ENCODE data around the gene PPP2R2C. TPM values are rescaled to one million over a fixed set of nuclear protein-coding genes. Genes with fewer than 3 reads are reported as not detected.

Gene PPP2R2C
- polyA plus RNA-seq, 1 donor from 2014 or later, result 34.4 TPM

- H4K20me1 ChIP-seq (ENCODE audit: insufficient read depth), result no peaks in the 10 kb centered on the region
- peak overlapping the region; percentile 65 for H3K9ac ChIP-seq (ENCODE audit: low read length)
- peaks cover 11% of the 10 kb centered on the region for H3K9me3 ChIP-seq (ENCODE audit: low read length)
- peak; percentile 83 for TF ChIP-seq REST (IDR thresholded peaks at IDR 0.05; ENCODE audit: borderline replicate concordance)
- TF ChIP-seq POLR2AphosphoS5 (IDR thresholded peaks at IDR 0.05), result peak; percentile 75
- TF ChIP-seq TAF1 (IDR thresholded peaks at IDR 0.05; ENCODE audit: low read depth), result no peak
- no peak for TF ChIP-seq EZH2 (IDR thresholded peaks at IDR 0.05; ENCODE audit: borderline replicate concordance, insufficient read depth, low read length, poor library complexity, severe bottlenecking)
- peak; percentile 89 for TF ChIP-seq EP300 (conservative IDR thresholded peaks at IDR 0.05; ENCODE audit: poor library complexity, severe bottlenecking)
- peak; percentile 39 for TF ChIP-seq SMC3 (conservative IDR thresholded peaks at IDR 0.05; ENCODE audit: poor library complexity)
- TF ChIP-seq RAD21 (conservative IDR thresholded peaks at IDR 0.05), result peak; percentile 35
- TF ChIP-seq MXI1 (conservative IDR thresholded peaks at IDR 0.05; ENCODE audit: poor library complexity, severe bottlenecking), result peak; percentile 25
- H3K4me3 ChIP-seq (ENCODE audit: low read length), result peak overlapping the region; percentile 51
- H3F3A ChIP-seq (ENCODE audit: insufficient read depth, low read length, poor library complexity, severe bottlenecking), result peaks cover 4% of the 10 kb centered on the region
- peak overlapping the region; percentile 91 for H3K27ac ChIP-seq (ENCODE audit: low read length)
- H2AFZ ChIP-seq (ENCODE audit: low read depth, low read length), result peak overlapping the region; percentile 15
- no peaks in the 10 kb centered on the region for H3K36me3 ChIP-seq (ENCODE audit: insufficient read depth, low read length)
- peak overlapping the region; percentile 45 for H3K4me2 ChIP-seq (ENCODE audit: low read length)
- no peaks in the 10 kb centered on the region for H3K79me2 ChIP-seq (replicated peaks; ENCODE audit: insufficient read depth, low read length)
- no peaks in the 10 kb centered on the region for H3K9me2 ChIP-seq (ENCODE audit: insufficient read depth, low read length)
- H3K27me3 ChIP-seq (ENCODE audit: insufficient read depth, low read depth, low read length), result no peaks in the 10 kb centered on the region
Observed at GRCh38 chr4:6342530-6343293, 129.7 kb downstream of the PPP2R2C start.

- H3K4me3 ChIP-seq (ENCODE audit: low read length), result no peak overlapping the region
- peak overlapping the region; percentile 91 for H3K27ac ChIP-seq (ENCODE audit: low read length)
- H4K20me1 ChIP-seq (ENCODE audit: insufficient read depth), result no peaks in the 10 kb centered on the region
- H3K9ac ChIP-seq (ENCODE audit: low read length), result peak overlapping the region; percentile 32
- no peak overlapping the region for H3K4me2 ChIP-seq (ENCODE audit: low read length)
- no peaks in the 10 kb centered on the region for H3K27me3 ChIP-seq (ENCODE audit: insufficient read depth, low read depth, low read length)
- no peaks in the 10 kb centered on the region for H3K36me3 ChIP-seq (ENCODE audit: insufficient read depth, low read length)
- no peaks in the 10 kb centered on the region for H3K9me2 ChIP-seq (ENCODE audit: insufficient read depth, low read length)
- peaks cover 4% of the 10 kb centered on the region for H3F3A ChIP-seq (ENCODE audit: insufficient read depth, low read length, poor library complexity, severe bottlenecking)
- TF ChIP-seq POLR2AphosphoS5 (IDR thresholded peaks at IDR 0.05) (no peak), EP300 (conservative IDR thresholded peaks at IDR 0.05; ENCODE audit: poor library complexity, severe bottlenecking) (no peak), MXI1 (conservative IDR thresholded peaks at IDR 0.05; ENCODE audit: poor library complexity, severe bottlenecking) (no peak), REST (IDR thresholded peaks at IDR 0.05; ENCODE audit: borderline replicate concordance) (no peak), EZH2 (IDR thresholded peaks at IDR 0.05; ENCODE audit: borderline replicate concordance, insufficient read depth, low read length, poor library complexity, severe bottlenecking) (no peak), RAD21 (conservative IDR thresholded peaks at IDR 0.05) (no peak), CTCF (IDR thresholded peaks at IDR 0.05; ENCODE audit: poor library complexity, severe bottlenecking) (no peak), TAF1 (IDR thresholded peaks at IDR 0.05; ENCODE audit: low read depth) (no peak)
- H3K79me2 ChIP-seq (replicated peaks; ENCODE audit: insufficient read depth, low read length), result no peaks in the 10 kb centered on the region
- H2AFZ ChIP-seq (ENCODE audit: low read depth, low read length), result no peak overlapping the region
- peaks cover 11% of the 10 kb centered on the region for H3K9me3 ChIP-seq (ENCODE audit: low read length)
Observed at GRCh38 chr4:6341696-6342095, 130.7 kb downstream of the PPP2R2C start.
